HepG2 (cell line): ENCODE results near the gene PKMYT1. TPM values are rescaled to one million over a fixed set of nuclear protein-coding genes. Genes with fewer than 3 reads are reported as not detected.

Experiments
- FOXJ3 ChIP-seq: sonication (generic); formaldehyde crosslinking; IDR thresholded peaks from 2 replicates; pipeline ENCODE4 v1.4.0; 2020; ENCODE audit warnings: missing genetic modification reagents, mild to moderate bottlenecking, borderline replicate concordance
- FOXO1 ChIP-seq: sonication (generic); formaldehyde crosslinking; IDR thresholded peaks from 2 replicates; pipeline ENCODE4 v1.4.0; 2020; ENCODE audit warnings: missing genetic modification reagents
- FOXO4 ChIP-seq: sonication (generic); formaldehyde crosslinking; conservative IDR thresholded peaks from 2 replicates; pipeline ENCODE4 v1.8.1; 2023; ENCODE audit warnings: missing genetic modification reagents
- MED8 ChIP-seq: sonication (generic); formaldehyde crosslinking; IDR thresholded peaks from 2 replicates; pipeline ENCODE4 v1.8.1; 2023; ENCODE audit warnings: mild to moderate bottlenecking, missing genetic modification reagents; ENCODE audit not compliant: insufficient replicate concordance
- SAFB2 ChIP-seq: sonication (generic); formaldehyde crosslinking; IDR thresholded peaks from 2 replicates; pipeline ENCODE4 v1.5.1; 2020; ENCODE audit warnings: missing genetic modification reagents, low read depth, mild to moderate bottlenecking, borderline replicate concordance
- TEAD3 ChIP-seq: optimal IDR thresholded peaks from 2 replicates; pipeline ENCODE3; 2016; ENCODE audit warnings: borderline replicate concordance
- ZNF205 ChIP-seq: IDR thresholded peaks from 2 replicates; pipeline ENCODE4 v1.6.1; 2018; ENCODE audit warnings: missing biosample characterization, missing genetic modification reagents
- ZNF350 ChIP-seq: sonication (generic); formaldehyde crosslinking; IDR thresholded peaks from 2 replicates; pipeline ENCODE4 v1.4.0; 2020; ENCODE audit warnings: mild to moderate bottlenecking, low read depth, missing genetic modification reagents, borderline replicate concordance
- ZNF484 ChIP-seq: sonication (generic); formaldehyde crosslinking; IDR thresholded peaks from 2 replicates; pipeline ENCODE4 v1.5.1; 2020; ENCODE audit warnings: mild to moderate bottlenecking, low read depth, missing genetic modification reagents, borderline replicate concordance
- ZNF530 ChIP-seq: sonication (generic); formaldehyde crosslinking; IDR thresholded peaks from 2 replicates; pipeline ENCODE4 v1.5.0; 2020; ENCODE audit warnings: low read depth, mild to moderate bottlenecking, missing genetic modification reagents
- ZNF546 ChIP-seq: sonication (generic); formaldehyde crosslinking; conservative IDR thresholded peaks from 2 replicates; pipeline ENCODE4 v1.8.1; 2023; ENCODE audit warnings: mild to moderate bottlenecking, missing genetic modification reagents
- ZNF879 ChIP-seq: sonication (generic); formaldehyde crosslinking; IDR thresholded peaks from 2 replicates; pipeline ENCODE4 v1.8.1; 2023; ENCODE audit warnings: missing genetic modification reagents
- ZSCAN29 ChIP-seq: sonication (generic); formaldehyde crosslinking; conservative IDR thresholded peaks from 2 replicates; pipeline ENCODE4 v1.4.0; 2020; ENCODE audit warnings: mild to moderate bottlenecking, missing genetic modification reagents
- polyA plus RNA-seq, 8 experiments: library from polyadenylated mRNA; depleted of rRNA in 3 of 8; stranded (reverse) in 7 of 8; unstranded in 1 of 8; fragments of >200 nt; fragmentation: Illumina TruSeq in 4 of 8; extraction: Trizol in 4 of 8; gene quantifications; 2 replicates each; pipeline versions ENCODE4 v1.2.1 to v1.2.3, GENCODE V29; 2011 to 2016; ENCODE audit warnings: low read depth in 4 of 8, missing spikeins in 1 of 8, mixed read lengths in 1 of 8; ENCODE audit not compliant: insufficient read depth in 1 of 8
- total RNA-seq, 5 experiments: library from RNA; depleted of rRNA; stranded (reverse); fragments of >200 nt; fragmentation: Illumina TruSeq; extraction: Trizol; gene quantifications; 2 replicates each; pipeline ENCODE4 v1.2.3, GENCODE V29; 2016; ENCODE audit warnings: low read depth in 1 of 5
- TF ChIP-seq, protein P1 (sequence below): sonication (generic); formaldehyde crosslinking; IDR thresholded peaks from 2 replicates; pipeline ENCODE4 v1.5.0; 2020; ENCODE audit warnings: missing genetic modification reagents, mild to moderate bottlenecking, borderline replicate concordance
- TF ChIP-seq, protein P2 (sequence below): sonication (generic); formaldehyde crosslinking; IDR thresholded peaks from 2 replicates; pipeline ENCODE4 v1.8.0; 2022; ENCODE audit warnings: missing genetic modification reagents, mild to moderate bottlenecking, borderline replicate concordance
- TF ChIP-seq, protein P3 (sequence below): IDR thresholded peaks from 2 replicates; pipeline ENCODE4 v1.6.1; 2016
- TF ChIP-seq, protein P4 (sequence below): sonication (generic); formaldehyde crosslinking; IDR thresholded peaks from 2 replicates; pipeline ENCODE4 v1.8.1; 2022; ENCODE audit warnings: mild to moderate bottlenecking, missing genetic modification reagents

The PKMYT1 gene
- total and polyA plus RNA-seq, 2 of the 13 experiments (the other 11 are each of a cell fraction or from before 2014, with no cell fraction given): 7.0 to 27.8 TPM

- TF ChIP-seq, protein P1, sequence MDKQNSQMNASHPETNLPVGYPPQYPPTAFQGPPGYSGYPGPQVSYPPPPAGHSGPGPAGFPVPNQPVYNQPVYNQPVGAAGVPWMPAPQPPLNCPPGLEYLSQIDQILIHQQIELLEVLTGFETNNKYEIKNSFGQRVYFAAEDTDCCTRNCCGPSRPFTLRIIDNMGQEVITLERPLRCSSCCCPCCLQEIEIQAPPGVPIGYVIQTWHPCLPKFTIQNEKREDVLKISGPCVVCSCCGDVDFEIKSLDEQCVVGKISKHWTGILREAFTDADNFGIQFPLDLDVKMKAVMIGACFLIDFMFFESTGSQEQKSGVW (CRISPR knock-in tag): no peak; the same call in 1 of the 2 replicates
- TF ChIP-seq ZNF484 (no peak; the same call in 1 of the 2 replicates), TEAD3 (peak; percentile 70), SAFB2 (CRISPR knock-in tag) (peak; percentile 56; the same call in 1 of the 2 replicates), FOXJ3 (CRISPR knock-in tag) (peak; percentile 55; the same call in 1 of the 2 replicates), MED8 (CRISPR knock-in tag) (peak; percentile 73), ZNF350 (CRISPR knock-in tag) (peak; percentile 86; the same call in 1 of the 2 replicates), ZNF530 (CRISPR knock-in tag) (peak; percentile 71; the same call in 1 of the 2 replicates), ZNF879 (CRISPR knock-in tag) (no peak; the same call in 1 of the 2 replicates), ZNF205 (CRISPR knock-in tag) (peak; percentile 89), FOXO4 (CRISPR knock-in tag) (0 out of 2 replicates have a peak, but pooled peaks have one; percentile 95), ZNF546 (CRISPR knock-in tag) (0 out of 2 replicates have a peak, but pooled peaks have one; percentile 34), ZSCAN29 (peak; percentile 91; the same call in 1 of the 2 replicates), FOXO1 (CRISPR knock-in tag) (peak; percentile 46; the same call in 1 of the 2 replicates)
- TF ChIP-seq, protein P2, sequence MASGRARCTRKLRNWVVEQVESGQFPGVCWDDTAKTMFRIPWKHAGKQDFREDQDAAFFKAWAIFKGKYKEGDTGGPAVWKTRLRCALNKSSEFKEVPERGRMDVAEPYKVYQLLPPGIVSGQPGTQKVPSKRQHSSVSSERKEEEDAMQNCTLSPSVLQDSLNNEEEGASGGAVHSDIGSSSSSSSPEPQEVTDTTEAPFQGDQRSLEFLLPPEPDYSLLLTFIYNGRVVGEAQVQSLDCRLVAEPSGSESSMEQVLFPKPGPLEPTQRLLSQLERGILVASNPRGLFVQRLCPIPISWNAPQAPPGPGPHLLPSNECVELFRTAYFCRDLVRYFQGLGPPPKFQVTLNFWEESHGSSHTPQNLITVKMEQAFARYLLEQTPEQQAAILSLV (CRISPR knock-in tag): peak; percentile 95; the same call in 1 of the 2 replicates
- TF ChIP-seq, protein P3, sequence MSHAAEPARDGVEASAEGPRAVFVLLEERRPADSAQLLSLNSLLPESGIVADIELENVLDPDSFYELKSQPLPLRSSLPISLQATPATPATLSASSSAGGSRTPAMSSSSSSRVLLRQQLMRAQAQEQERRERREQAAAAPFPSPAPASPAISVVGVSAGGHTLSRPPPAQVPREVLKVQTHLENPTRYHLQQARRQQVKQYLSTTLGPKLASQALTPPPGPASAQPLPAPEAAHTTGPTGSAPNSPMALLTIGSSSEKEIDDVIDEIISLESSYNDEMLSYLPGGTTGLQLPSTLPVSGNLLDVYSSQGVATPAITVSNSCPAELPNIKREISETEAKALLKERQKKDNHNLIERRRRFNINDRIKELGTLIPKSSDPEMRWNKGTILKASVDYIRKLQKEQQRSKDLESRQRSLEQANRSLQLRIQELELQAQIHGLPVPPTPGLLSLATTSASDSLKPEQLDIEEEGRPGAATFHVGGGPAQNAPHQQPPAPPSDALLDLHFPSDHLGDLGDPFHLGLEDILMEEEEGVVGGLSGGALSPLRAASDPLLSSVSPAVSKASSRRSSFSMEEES (CRISPR knock-in tag): peak; percentile 89
- TF ChIP-seq, protein P4, sequence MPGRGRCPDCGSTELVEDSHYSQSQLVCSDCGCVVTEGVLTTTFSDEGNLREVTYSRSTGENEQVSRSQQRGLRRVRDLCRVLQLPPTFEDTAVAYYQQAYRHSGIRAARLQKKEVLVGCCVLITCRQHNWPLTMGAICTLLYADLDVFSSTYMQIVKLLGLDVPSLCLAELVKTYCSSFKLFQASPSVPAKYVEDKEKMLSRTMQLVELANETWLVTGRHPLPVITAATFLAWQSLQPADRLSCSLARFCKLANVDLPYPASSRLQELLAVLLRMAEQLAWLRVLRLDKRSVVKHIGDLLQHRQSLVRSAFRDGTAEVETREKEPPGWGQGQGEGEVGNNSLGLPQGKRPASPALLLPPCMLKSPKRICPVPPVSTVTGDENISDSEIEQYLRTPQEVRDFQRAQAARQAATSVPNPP (CRISPR knock-in tag): 0 out of 2 replicates have a peak, but pooled peaks have one; percentile 58
Observed at GRCh38 chr16:2968738-2969544, 11.3 kb downstream of the PKMYT1 start, which contains the start of gene PAQR4 (continued).
